Measurements from ENCODE around the gene PARG.
A peak's percentile ranks its signal among the peaks of the same experiment; 100 is the strongest.
"Not testable (repeated sequence)": the region's sequence is repeated elsewhere in the genome, so short reads cannot be mapped to it uniquely, and the experiment has no call there.

Gene PARG

GRCh38 chr10:49943607-49944006, 1.8 kb upstream of the PARG start:
- not testable (repeated sequence) for H3K4me3 ChIP-seq (ENCODE audit: severe bottlenecking); H3K9me3 ChIP-seq (ENCODE audit: severe bottlenecking); H3K4me1 ChIP-seq (ENCODE audit: insufficient read depth, poor library complexity, severe bottlenecking); H3K27ac ChIP-seq (ENCODE audit: poor library complexity, severe bottlenecking); ATAC-seq (ENCODE audit: low read depth); H3K27me3 ChIP-seq (ENCODE audit: insufficient read depth, poor library complexity, severe bottlenecking); DNase-seq (ENCODE audit: low spot score)
- H3K36me3 ChIP-seq (ENCODE audit: low read depth): peaks cover 17% of the 10 kb centered on the region

GRCh38 chr10:49942339-49942705, 495 bp upstream of the PARG start:
- ATAC-seq (ENCODE audit: low read depth): peak; percentile 14; the same call in 2 of the 3 replicates
- not testable (repeated sequence) for DNase-seq (ENCODE audit: low spot score); H3K27me3 ChIP-seq (ENCODE audit: insufficient read depth, poor library complexity, severe bottlenecking); H3K4me1 ChIP-seq (ENCODE audit: insufficient read depth, poor library complexity, severe bottlenecking); H3K9me3 ChIP-seq (ENCODE audit: severe bottlenecking); H3K36me3 ChIP-seq (ENCODE audit: low read depth)
- H3K27ac ChIP-seq (ENCODE audit: poor library complexity, severe bottlenecking): peak overlapping the region; percentile 42
- peak overlapping the region; percentile 42 for H3K4me3 ChIP-seq (ENCODE audit: severe bottlenecking)

GRCh38 chr10:49931959-49932728, 9.7 kb downstream of the PARG start:
- ATAC-seq (ENCODE audit: low read depth); H3K27me3 ChIP-seq (ENCODE audit: insufficient read depth, poor library complexity, severe bottlenecking); H3K9me3 ChIP-seq (ENCODE audit: severe bottlenecking); H3K27ac ChIP-seq (ENCODE audit: poor library complexity, severe bottlenecking); H3K4me3 ChIP-seq (ENCODE audit: severe bottlenecking); H3K36me3 ChIP-seq (ENCODE audit: low read depth); H3K4me1 ChIP-seq (ENCODE audit: insufficient read depth, poor library complexity, severe bottlenecking); DNase-seq (ENCODE audit: low spot score): not testable (repeated sequence)

GRCh38 chr10:49931276-49931675, 10.6 kb downstream of the PARG start:
- not testable (repeated sequence) for H3K27me3 ChIP-seq (ENCODE audit: insufficient read depth, poor library complexity, severe bottlenecking); H3K4me3 ChIP-seq (ENCODE audit: severe bottlenecking); DNase-seq (ENCODE audit: low spot score); ATAC-seq (ENCODE audit: low read depth); H3K36me3 ChIP-seq (ENCODE audit: low read depth); H3K27ac ChIP-seq (ENCODE audit: poor library complexity, severe bottlenecking); H3K4me1 ChIP-seq (ENCODE audit: insufficient read depth, poor library complexity, severe bottlenecking); H3K9me3 ChIP-seq (ENCODE audit: severe bottlenecking)

- peaks cover 14% of the 10 kb centered on the region for H3K36me3 ChIP-seq (ENCODE audit: low read depth)
- DNase-seq (ENCODE audit: low spot score): not testable (repeated sequence)
These were observed 18.3 kb downstream of the PARG start for GRCh38 chr10:49923572-49923971.

GRCh38 chr10:49922041-49922440, 19.8 kb downstream of the PARG start:
- not testable (repeated sequence) for H3K4me3 ChIP-seq (ENCODE audit: severe bottlenecking); H3K4me1 ChIP-seq (ENCODE audit: insufficient read depth, poor library complexity, severe bottlenecking); ATAC-seq (ENCODE audit: low read depth); H3K9me3 ChIP-seq (ENCODE audit: severe bottlenecking); H3K27me3 ChIP-seq (ENCODE audit: insufficient read depth, poor library complexity, severe bottlenecking); DNase-seq (ENCODE audit: low spot score); H3K27ac ChIP-seq (ENCODE audit: poor library complexity, severe bottlenecking)
- H3K36me3 ChIP-seq (ENCODE audit: low read depth): peaks cover 12% of the 10 kb centered on the region

More at GRCh38 chr10:49923572-49923971, 18.3 kb downstream of the PARG start:
- H3K27me3 ChIP-seq (ENCODE audit: insufficient read depth, poor library complexity, severe bottlenecking); H3K9me3 ChIP-seq (ENCODE audit: severe bottlenecking); H3K4me3 ChIP-seq (ENCODE audit: severe bottlenecking); H3K4me1 ChIP-seq (ENCODE audit: insufficient read depth, poor library complexity, severe bottlenecking); H3K27ac ChIP-seq (ENCODE audit: poor library complexity, severe bottlenecking); ATAC-seq (ENCODE audit: low read depth): not testable (repeated sequence)

- H3K27me3 ChIP-seq (ENCODE audit: insufficient read depth, poor library complexity, severe bottlenecking); H3K4me3 ChIP-seq (ENCODE audit: severe bottlenecking); H3K9me3 ChIP-seq (ENCODE audit: severe bottlenecking); ATAC-seq (ENCODE audit: low read depth); DNase-seq (ENCODE audit: low spot score); H3K4me1 ChIP-seq (ENCODE audit: insufficient read depth, poor library complexity, severe bottlenecking); H3K27ac ChIP-seq (ENCODE audit: poor library complexity, severe bottlenecking): not testable (repeated sequence)
- H3K36me3 ChIP-seq (ENCODE audit: low read depth): peaks cover 12% of the 10 kb centered on the region; the same call in 1 of the 2 replicates
These were observed 23.9 kb downstream of the PARG start for GRCh38 chr10:49917927-49918326.

GRCh38 chr10:49916451-49916850, 25.4 kb downstream of the PARG start:
- not testable (repeated sequence) for H3K9me3 ChIP-seq (ENCODE audit: severe bottlenecking); H3K4me1 ChIP-seq (ENCODE audit: insufficient read depth, poor library complexity, severe bottlenecking); H3K4me3 ChIP-seq (ENCODE audit: severe bottlenecking); H3K27ac ChIP-seq (ENCODE audit: poor library complexity, severe bottlenecking); DNase-seq (ENCODE audit: low spot score); H3K27me3 ChIP-seq (ENCODE audit: insufficient read depth, poor library complexity, severe bottlenecking); ATAC-seq (ENCODE audit: low read depth); H3K36me3 ChIP-seq (ENCODE audit: low read depth)

- not testable (repeated sequence) for H3K9me3 ChIP-seq (ENCODE audit: severe bottlenecking); H3K36me3 ChIP-seq (ENCODE audit: low read depth); H3K27ac ChIP-seq (ENCODE audit: poor library complexity, severe bottlenecking); DNase-seq (ENCODE audit: low spot score); H3K27me3 ChIP-seq (ENCODE audit: insufficient read depth, poor library complexity, severe bottlenecking); H3K4me1 ChIP-seq (ENCODE audit: insufficient read depth, poor library complexity, severe bottlenecking); ATAC-seq (ENCODE audit: low read depth); H3K4me3 ChIP-seq (ENCODE audit: severe bottlenecking)
These were observed 31.5 kb downstream of the PARG start for GRCh38 chr10:49910295-49910694.

- H3K9me3 ChIP-seq (ENCODE audit: severe bottlenecking); H3K27ac ChIP-seq (ENCODE audit: poor library complexity, severe bottlenecking); H3K27me3 ChIP-seq (ENCODE audit: insufficient read depth, poor library complexity, severe bottlenecking); H3K4me3 ChIP-seq (ENCODE audit: severe bottlenecking); ATAC-seq (ENCODE audit: low read depth); DNase-seq (ENCODE audit: low spot score); H3K36me3 ChIP-seq (ENCODE audit: low read depth); H3K4me1 ChIP-seq (ENCODE audit: insufficient read depth, poor library complexity, severe bottlenecking): not testable (repeated sequence)
These were observed 33.3 kb downstream of the PARG start for GRCh38 chr10:49908290-49909080.

GRCh38 chr10:49903829-49904228, 38.0 kb downstream of the PARG start:
- not testable (repeated sequence) for H3K27ac ChIP-seq (ENCODE audit: poor library complexity, severe bottlenecking); H3K9me3 ChIP-seq (ENCODE audit: severe bottlenecking); H3K4me3 ChIP-seq (ENCODE audit: severe bottlenecking); H3K36me3 ChIP-seq (ENCODE audit: low read depth); ATAC-seq (ENCODE audit: low read depth); H3K4me1 ChIP-seq (ENCODE audit: insufficient read depth, poor library complexity, severe bottlenecking); H3K27me3 ChIP-seq (ENCODE audit: insufficient read depth, poor library complexity, severe bottlenecking); DNase-seq (ENCODE audit: low spot score)
